Body of pancreas (tissue), 4 donors: ENCODE measurements around the gene CADM2.

Experiments
- POLR2A ChIP-seq, 3 donors: fragments of 450-650 bp; IDR thresholded peaks; one replicate each; pipeline ENCODE4 v1.6.1; 2016; ENCODE audit warnings: antibody characterized with exemption in 3 of 3, mild to moderate bottlenecking in 2 of 3
- TF ChIP-seq, protein P1 (sequence below), 7 experiments: fragments of 450-650 bp in 4 of 7; fragments of 200-600 bp in 3 of 7; sonication (generic) in 3 of 7; IDR thresholded peaks; one replicate each; pipeline ENCODE4 v1.5.1; 2016 to 2019; ENCODE audit warnings: antibody characterized with exemption in 7 of 7

DNA sequence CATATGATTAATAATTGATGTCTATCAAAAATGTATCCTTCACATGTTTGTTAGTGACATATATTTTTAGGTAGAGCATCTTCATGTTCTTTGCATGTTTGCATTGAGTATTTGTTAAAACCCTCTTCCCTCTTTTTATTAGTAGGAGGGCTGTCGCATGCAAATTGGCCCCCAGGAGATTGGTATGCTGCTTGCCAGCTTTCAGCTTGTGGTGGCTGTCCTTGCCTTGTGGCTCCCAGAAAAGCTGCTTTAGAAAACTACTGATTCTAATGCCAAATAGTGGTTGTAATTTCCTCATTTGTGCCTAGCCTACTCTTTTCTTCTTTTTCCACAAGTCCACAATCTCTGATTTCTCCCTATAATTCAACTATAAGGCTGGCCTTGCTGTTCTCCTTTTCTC lies 1145.4 kb downstream of the CADM2 start:
- TF ChIP-seq, protein P1, sequence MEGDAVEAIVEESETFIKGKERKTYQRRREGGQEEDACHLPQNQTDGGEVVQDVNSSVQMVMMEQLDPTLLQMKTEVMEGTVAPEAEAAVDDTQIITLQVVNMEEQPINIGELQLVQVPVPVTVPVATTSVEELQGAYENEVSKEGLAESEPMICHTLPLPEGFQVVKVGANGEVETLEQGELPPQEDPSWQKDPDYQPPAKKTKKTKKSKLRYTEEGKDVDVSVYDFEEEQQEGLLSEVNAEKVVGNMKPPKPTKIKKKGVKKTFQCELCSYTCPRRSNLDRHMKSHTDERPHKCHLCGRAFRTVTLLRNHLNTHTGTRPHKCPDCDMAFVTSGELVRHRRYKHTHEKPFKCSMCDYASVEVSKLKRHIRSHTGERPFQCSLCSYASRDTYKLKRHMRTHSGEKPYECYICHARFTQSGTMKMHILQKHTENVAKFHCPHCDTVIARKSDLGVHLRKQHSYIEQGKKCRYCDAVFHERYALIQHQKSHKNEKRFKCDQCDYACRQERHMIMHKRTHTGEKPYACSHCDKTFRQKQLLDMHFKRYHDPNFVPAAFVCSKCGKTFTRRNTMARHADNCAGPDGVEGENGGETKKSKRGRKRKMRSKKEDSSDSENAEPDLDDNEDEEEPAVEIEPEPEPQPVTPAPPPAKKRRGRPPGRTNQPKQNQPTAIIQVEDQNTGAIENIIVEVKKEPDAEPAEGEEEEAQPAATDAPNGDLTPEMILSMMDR (IDR thresholded peaks at IDR 0.05): no peak
- TF ChIP-seq POLR2A (IDR thresholded peaks at IDR 0.05): no peak
